ENCODE measurements around the gene GNB1. TPM values are rescaled to one million over a fixed set of nuclear protein-coding genes. Genes with fewer than 3 reads are reported as not detected.

Gene GNB1
- total and polyA plus RNA-seq, 9 of the 15 experiments (the other 6 are each of a cell fraction or from before 2014, with no cell fraction given) = 34.3 to 388 (median 114) TPM

GRCh38 chr1:1890506-1891348, at the start of gene GNB1 (continued):
- TF ChIP-seq, protein P1, sequence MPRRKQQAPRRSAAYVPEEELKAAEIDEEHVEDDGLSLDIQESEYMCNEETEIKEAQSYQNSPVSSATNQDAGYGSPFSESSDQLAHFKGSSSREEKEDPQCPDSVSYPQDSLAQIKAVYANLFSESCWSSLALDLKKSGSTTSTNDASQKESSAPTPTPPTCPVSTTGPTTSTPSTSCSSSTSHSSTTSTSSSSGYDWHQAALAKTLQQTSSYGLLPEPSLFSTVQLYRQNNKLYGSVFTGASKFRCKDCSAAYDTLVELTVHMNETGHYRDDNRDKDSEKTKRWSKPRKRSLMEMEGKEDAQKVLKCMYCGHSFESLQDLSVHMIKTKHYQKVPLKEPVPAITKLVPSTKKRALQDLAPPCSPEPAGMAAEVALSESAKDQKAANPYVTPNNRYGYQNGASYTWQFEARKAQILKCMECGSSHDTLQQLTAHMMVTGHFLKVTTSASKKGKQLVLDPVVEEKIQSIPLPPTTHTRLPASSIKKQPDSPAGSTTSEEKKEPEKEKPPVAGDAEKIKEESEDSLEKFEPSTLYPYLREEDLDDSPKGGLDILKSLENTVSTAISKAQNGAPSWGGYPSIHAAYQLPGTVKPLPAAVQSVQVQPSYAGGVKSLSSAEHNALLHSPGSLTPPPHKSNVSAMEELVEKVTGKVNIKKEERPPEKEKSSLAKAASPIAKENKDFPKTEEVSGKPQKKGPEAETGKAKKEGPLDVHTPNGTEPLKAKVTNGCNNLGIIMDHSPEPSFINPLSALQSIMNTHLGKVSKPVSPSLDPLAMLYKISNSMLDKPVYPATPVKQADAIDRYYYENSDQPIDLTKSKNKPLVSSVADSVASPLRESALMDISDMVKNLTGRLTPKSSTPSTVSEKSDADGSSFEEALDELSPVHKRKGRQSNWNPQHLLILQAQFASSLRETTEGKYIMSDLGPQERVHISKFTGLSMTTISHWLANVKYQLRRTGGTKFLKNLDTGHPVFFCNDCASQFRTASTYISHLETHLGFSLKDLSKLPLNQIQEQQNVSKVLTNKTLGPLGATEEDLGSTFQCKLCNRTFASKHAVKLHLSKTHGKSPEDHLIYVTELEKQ (CRISPR knock-in tag; IDR thresholded peaks at IDR 0.05) = no peak
- TF ChIP-seq HMG20B (CRISPR knock-in tag; IDR thresholded peaks at IDR 0.05) = no peak
- TF ChIP-seq MEIS2 (IDR thresholded peaks at IDR 0.05; ENCODE audit: partially characterized antibody) = peak; percentile 29
- TF ChIP-seq ESRRA (IDR thresholded peaks at IDR 0.05; ENCODE audit: borderline replicate concordance, low read depth) = peak; percentile 90; the same call in 1 of the 2 replicates
- TF ChIP-seq, protein P2, sequence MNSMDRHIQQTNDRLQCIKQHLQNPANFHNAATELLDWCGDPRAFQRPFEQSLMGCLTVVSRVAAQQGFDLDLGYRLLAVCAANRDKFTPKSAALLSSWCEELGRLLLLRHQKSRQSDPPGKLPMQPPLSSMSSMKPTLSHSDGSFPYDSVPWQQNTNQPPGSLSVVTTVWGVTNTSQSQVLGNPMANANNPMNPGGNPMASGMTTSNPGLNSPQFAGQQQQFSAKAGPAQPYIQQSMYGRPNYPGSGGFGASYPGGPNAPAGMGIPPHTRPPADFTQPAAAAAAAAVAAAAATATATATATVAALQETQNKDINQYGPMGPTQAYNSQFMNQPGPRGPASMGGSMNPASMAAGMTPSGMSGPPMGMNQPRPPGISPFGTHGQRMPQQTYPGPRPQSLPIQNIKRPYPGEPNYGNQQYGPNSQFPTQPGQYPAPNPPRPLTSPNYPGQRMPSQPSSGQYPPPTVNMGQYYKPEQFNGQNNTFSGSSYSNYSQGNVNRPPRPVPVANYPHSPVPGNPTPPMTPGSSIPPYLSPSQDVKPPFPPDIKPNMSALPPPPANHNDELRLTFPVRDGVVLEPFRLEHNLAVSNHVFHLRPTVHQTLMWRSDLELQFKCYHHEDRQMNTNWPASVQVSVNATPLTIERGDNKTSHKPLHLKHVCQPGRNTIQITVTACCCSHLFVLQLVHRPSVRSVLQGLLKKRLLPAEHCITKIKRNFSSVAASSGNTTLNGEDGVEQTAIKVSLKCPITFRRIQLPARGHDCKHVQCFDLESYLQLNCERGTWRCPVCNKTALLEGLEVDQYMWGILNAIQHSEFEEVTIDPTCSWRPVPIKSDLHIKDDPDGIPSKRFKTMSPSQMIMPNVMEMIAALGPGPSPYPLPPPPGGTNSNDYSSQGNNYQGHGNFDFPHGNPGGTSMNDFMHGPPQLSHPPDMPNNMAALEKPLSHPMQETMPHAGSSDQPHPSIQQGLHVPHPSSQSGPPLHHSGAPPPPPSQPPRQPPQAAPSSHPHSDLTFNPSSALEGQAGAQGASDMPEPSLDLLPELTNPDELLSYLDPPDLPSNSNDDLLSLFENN (IDR thresholded peaks at IDR 0.05; ENCODE audit: low read depth in 2 of 2, low read length in 2 of 2) = no peak
- no peak for TF ChIP-seq NR2C2 (CRISPR knock-in tag; IDR thresholded peaks at IDR 0.05)
- TF ChIP-seq NR2C2 (tag; IDR thresholded peaks at IDR 0.05) = peak; percentile 35; the same call in 1 of the 2 replicates
